ENCODE measurements around the gene DNAJB11.
A peak's percentile ranks its signal among the peaks of the same experiment; 100 is the strongest.

The DNAJB11 gene

DNA sequence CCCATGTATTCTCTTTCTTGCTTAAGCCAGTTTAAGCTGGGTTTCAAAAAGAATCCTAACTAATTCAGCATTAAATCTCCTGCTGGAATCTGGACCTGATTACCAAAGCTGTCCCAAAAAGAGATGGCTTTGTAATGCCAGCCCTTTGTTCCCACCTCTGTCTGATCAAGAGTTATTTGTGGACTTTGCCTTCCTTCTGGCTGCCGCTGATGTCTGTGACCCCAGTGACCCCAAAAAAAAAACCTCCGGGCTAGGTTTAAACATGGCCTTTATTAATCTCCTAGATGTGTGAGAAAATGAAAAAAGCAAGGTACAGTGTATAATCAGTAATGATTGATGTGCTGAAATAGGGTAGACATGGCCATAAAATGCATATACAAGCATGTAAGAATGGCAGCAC, 47.1 kb upstream of the DNAJB11 start:
- Histone ChIP-seq H2AFZ (ENCODE audit: low read depth, low read length, severe bottlenecking) (no peak overlapping the region), H3K79me2 (ENCODE audit: insufficient read depth, low read length) (no peaks in the 10 kb centered on the region), H3K27me3 (ENCODE audit: low read length) (no peaks in the 10 kb centered on the region), H3K9ac (ENCODE audit: low read length) (no peak overlapping the region), H3K4me2 (ENCODE audit: low read depth, low read length, poor library complexity, severe bottlenecking) (no peak overlapping the region), H3F3A (ENCODE audit: insufficient read depth) (no peaks in the 10 kb centered on the region), H3K9me2 (replicated peaks; ENCODE audit: insufficient read depth, low read length) (no peaks in the 10 kb centered on the region), H3K36me3 (ENCODE audit: low read length) (no peaks in the 10 kb centered on the region), H3K4me3 (ENCODE audit: insufficient read depth, low read length, poor library complexity, severe bottlenecking) (no peak overlapping the region), H3K9me3 (ENCODE audit: insufficient read depth, low read length) (no peaks in the 10 kb centered on the region), H4K20me1 (ENCODE audit: low read depth, low read length) (no peaks in the 10 kb centered on the region), H3K27ac (ENCODE audit: low read depth, low read length) (no peak overlapping the region)
- TF ChIP-seq, protein P1, sequence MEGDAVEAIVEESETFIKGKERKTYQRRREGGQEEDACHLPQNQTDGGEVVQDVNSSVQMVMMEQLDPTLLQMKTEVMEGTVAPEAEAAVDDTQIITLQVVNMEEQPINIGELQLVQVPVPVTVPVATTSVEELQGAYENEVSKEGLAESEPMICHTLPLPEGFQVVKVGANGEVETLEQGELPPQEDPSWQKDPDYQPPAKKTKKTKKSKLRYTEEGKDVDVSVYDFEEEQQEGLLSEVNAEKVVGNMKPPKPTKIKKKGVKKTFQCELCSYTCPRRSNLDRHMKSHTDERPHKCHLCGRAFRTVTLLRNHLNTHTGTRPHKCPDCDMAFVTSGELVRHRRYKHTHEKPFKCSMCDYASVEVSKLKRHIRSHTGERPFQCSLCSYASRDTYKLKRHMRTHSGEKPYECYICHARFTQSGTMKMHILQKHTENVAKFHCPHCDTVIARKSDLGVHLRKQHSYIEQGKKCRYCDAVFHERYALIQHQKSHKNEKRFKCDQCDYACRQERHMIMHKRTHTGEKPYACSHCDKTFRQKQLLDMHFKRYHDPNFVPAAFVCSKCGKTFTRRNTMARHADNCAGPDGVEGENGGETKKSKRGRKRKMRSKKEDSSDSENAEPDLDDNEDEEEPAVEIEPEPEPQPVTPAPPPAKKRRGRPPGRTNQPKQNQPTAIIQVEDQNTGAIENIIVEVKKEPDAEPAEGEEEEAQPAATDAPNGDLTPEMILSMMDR (IDR thresholded peaks at IDR 0.05; ENCODE audit: insufficient read depth, low read length, poor library complexity, severe bottlenecking) = no peak
- TF ChIP-seq EZH2phosphoT487 (conservative IDR thresholded peaks at IDR 0.05; ENCODE audit: low read length) = no peak

DNA sequence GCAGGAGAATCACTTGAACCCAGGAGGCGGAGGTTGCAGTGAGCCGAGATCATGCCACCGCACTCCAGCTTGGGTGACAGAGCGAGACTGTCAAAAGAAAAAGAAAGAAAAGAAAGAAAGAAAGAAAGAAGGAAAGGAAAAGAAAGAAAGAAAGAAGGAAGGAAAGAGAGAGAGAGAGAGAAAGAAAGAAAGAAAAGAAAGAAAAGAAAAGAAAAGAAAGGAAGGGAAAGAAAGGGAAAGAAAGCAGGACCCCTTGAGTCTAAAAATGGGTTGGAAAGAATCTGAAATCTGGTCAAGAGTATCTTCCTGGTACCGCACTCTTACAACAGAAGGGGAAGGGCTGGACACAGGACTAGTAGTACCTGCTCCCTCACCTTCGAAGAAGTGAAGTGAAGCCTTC, 45.9 kb upstream of the DNAJB11 start:
- Histone ChIP-seq H3K4me3 (ENCODE audit: insufficient read depth, low read length, poor library complexity, severe bottlenecking) (no peak overlapping the region), H4K20me1 (ENCODE audit: low read depth, low read length) (no peaks in the 10 kb centered on the region), H3K27me3 (ENCODE audit: low read length) (no peaks in the 10 kb centered on the region), H3K9me2 (replicated peaks; ENCODE audit: insufficient read depth, low read length) (no peaks in the 10 kb centered on the region), H2AFZ (ENCODE audit: low read depth, low read length, severe bottlenecking) (no peak overlapping the region), H3F3A (ENCODE audit: insufficient read depth) (no peaks in the 10 kb centered on the region), H3K36me3 (ENCODE audit: low read length) (no peaks in the 10 kb centered on the region), H3K79me2 (ENCODE audit: insufficient read depth, low read length) (no peaks in the 10 kb centered on the region), H3K27ac (ENCODE audit: low read depth, low read length) (no peak overlapping the region), H3K9me3 (ENCODE audit: insufficient read depth, low read length) (no peaks in the 10 kb centered on the region), H3K4me2 (ENCODE audit: low read depth, low read length, poor library complexity, severe bottlenecking) (no peak overlapping the region), H3K9ac (ENCODE audit: low read length) (no peak overlapping the region)
- TF ChIP-seq, protein P1 (IDR thresholded peaks at IDR 0.05; ENCODE audit: insufficient read depth, low read length, poor library complexity, severe bottlenecking) = no peak
- no peak for TF ChIP-seq EZH2phosphoT487 (conservative IDR thresholded peaks at IDR 0.05; ENCODE audit: low read length)

DNA sequence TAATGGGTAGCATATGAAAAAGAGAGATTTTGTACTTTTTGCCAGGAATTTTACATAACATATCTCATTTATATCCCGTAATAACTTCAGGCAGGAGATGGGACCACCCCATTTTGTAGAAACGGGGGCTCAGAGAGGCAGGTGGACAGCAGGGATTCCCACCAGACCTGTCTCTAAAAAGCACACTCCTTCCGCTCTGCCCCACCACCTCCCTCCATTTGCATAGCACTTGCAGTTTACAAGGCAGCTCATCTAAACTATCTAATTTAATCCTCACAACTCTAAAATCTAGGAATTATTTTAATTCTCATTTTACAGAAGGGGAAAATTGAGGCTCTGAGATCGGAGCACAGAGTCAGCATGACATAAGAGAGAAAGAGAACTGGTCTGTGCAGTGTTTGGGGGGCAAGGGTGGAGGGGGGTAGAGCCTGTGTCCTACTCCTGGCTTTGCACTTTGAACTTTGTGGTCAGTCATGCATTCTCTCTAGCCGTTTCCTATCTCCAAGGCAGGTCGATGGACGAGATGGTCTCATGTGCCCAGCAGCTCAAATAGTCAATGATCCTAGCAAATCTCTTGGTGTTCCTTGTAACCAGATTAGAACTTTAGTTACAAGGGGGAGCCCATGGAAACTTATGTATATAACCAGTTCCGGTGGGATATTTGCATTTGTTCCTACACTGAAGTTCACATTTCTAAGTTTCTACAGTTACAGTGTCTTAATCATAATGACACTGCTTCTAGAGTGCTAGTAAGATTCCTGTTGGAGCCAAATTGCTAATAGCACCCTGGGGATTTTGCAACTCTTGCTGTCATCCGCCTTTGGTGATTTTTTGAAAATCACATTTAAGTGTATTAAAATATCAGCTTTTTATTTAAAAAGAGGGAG, 44.9 kb upstream of the DNAJB11 start:
- Histone ChIP-seq H3K79me2 (ENCODE audit: insufficient read depth, low read length) (no peaks in the 10 kb centered on the region), H3F3A (ENCODE audit: insufficient read depth) (no peaks in the 10 kb centered on the region), H4K20me1 (ENCODE audit: low read depth, low read length) (no peaks in the 10 kb centered on the region), H3K27ac (ENCODE audit: low read depth, low read length) (no peak overlapping the region), H3K4me3 (ENCODE audit: insufficient read depth, low read length, poor library complexity, severe bottlenecking) (no peak overlapping the region), H3K27me3 (ENCODE audit: low read length) (no peaks in the 10 kb centered on the region), H2AFZ (ENCODE audit: low read depth, low read length, severe bottlenecking) (no peak overlapping the region), H3K9ac (ENCODE audit: low read length) (no peak overlapping the region), H3K4me2 (ENCODE audit: low read depth, low read length, poor library complexity, severe bottlenecking) (peak overlapping the region; percentile 18), H3K36me3 (ENCODE audit: low read length) (no peaks in the 10 kb centered on the region), H3K9me3 (ENCODE audit: insufficient read depth, low read length) (no peaks in the 10 kb centered on the region), H3K9me2 (replicated peaks; ENCODE audit: insufficient read depth, low read length) (no peaks in the 10 kb centered on the region)
- no peak for TF ChIP-seq EZH2phosphoT487 (conservative IDR thresholded peaks at IDR 0.05; ENCODE audit: low read length)
- TF ChIP-seq, protein P1 (IDR thresholded peaks at IDR 0.05; ENCODE audit: insufficient read depth, low read length, poor library complexity, severe bottlenecking) = no peak

Measured in SU-DHL-6 (cell line).